HL-60 (cell line): ENCODE measurements around the gene CHURC1.

Experiments used
- CTCF ChIP-seq: IDR thresholded peaks from one replicate; pipeline ENCODE4 v1.5.1; 2011; ENCODE audit warnings: low read length, control low read depth, inconsistent platforms; ENCODE audit not compliant: insufficient read depth
- GABPA ChIP-seq: IDR thresholded peaks from 2 replicates; pipeline ENCODE4 v1.6.1; 2012; ENCODE audit warnings: low read depth
- POLR2AphosphoS5 ChIP-seq: IDR thresholded peaks from 2 replicates; pipeline ENCODE4 v1.6.1; 2012; ENCODE audit warnings: low read depth
- REST ChIP-seq: IDR thresholded peaks from 2 replicates; pipeline ENCODE4 v1.6.1; 2012; ENCODE audit warnings: low read depth; ENCODE audit not compliant: insufficient replicate concordance

- TF ChIP-seq CTCF = no peak
- no peak for TF ChIP-seq REST
- no peak for TF ChIP-seq GABPA
- TF ChIP-seq POLR2AphosphoS5 = no peak
Observed at GRCh38 chr14:64899958-64900357, 14.3 kb upstream of the CHURC1 start.
